ENCODE data around the gene HTR2C.

DNA sequence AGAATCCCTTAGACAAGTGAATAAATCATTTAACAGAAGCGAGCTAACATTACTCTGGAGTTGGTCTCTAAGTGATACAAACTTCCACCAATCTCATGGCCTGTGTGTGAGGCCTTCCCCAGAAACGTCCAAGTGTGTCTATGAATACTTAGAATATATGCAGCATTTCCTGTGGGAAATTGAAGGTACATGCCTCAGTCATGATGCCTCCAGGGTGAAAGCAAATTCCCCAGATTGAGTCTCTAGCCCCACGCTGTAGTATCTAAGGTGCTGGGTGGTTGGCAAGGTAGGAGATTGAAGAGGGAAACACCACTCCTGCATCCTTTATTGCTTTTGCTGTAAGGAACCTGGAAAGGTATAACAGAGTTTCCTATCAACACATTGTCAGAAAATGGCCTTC lies 319.7 kb downstream of the HTR2C start:
- TF ChIP-seq, protein P1, sequence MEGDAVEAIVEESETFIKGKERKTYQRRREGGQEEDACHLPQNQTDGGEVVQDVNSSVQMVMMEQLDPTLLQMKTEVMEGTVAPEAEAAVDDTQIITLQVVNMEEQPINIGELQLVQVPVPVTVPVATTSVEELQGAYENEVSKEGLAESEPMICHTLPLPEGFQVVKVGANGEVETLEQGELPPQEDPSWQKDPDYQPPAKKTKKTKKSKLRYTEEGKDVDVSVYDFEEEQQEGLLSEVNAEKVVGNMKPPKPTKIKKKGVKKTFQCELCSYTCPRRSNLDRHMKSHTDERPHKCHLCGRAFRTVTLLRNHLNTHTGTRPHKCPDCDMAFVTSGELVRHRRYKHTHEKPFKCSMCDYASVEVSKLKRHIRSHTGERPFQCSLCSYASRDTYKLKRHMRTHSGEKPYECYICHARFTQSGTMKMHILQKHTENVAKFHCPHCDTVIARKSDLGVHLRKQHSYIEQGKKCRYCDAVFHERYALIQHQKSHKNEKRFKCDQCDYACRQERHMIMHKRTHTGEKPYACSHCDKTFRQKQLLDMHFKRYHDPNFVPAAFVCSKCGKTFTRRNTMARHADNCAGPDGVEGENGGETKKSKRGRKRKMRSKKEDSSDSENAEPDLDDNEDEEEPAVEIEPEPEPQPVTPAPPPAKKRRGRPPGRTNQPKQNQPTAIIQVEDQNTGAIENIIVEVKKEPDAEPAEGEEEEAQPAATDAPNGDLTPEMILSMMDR (IDR thresholded peaks at IDR 0.05 in 8 of 11, conservative IDR thresholded peaks at IDR 0.05 in 3 of 11): no peak
- TF ChIP-seq POLR2AphosphoS5 (IDR thresholded peaks at IDR 0.05) (no peak), POLR2A (IDR thresholded peaks at IDR 0.05) (no peak)

Data from spleen (tissue), 7 donors.